A673 (cell line): ENCODE results near the gene RAB3C. TPM values are rescaled to one million over a fixed set of nuclear protein-coding genes. Genes with fewer than 3 reads are reported as not detected.
"Not testable (repeated sequence)": the region's sequence is repeated elsewhere in the genome, so short reads cannot be mapped to it uniquely, and the experiment has no call there.

Source experiments
- BruUV-seq: library from RNA; stranded (reverse); fragments of 400-500 nt; replicated peaks from 2 replicates; lab custom pipeline; 2021; lab: Mats Ljungman, UMichigan
- CTCF ChIA-PET: fragments of 300-600 bp; sonication (Branson Sonifier 250); formaldehyde crosslinking; loops from one replicate; lab custom pipeline; 2022; ENCODE audit warnings: antibody characterized with exemption; lab: Charles Lee
- POLR2A ChIA-PET: fragments of 300-600 bp; sonication (Branson Sonifier 250); formaldehyde crosslinking; loops from one replicate; lab custom pipeline; 2022; ENCODE audit warnings: antibody characterized with exemption; ENCODE audit not compliant: low non-redundant PET; lab: Charles Lee
- DNase-seq: peaks from one replicate; pipeline ENCODE4 v3.0.0-alpha.2; 2015; ENCODE audit warnings: low spot score
- H3K27ac ChIP-seq: fragments of 200-600 bp; sonication (generic); 2 replicates; pipeline ENCODE4 v1.5.1; 2016; ENCODE audit warnings: mixed run types, low read depth, mild to moderate bottlenecking, mixed read lengths, antibody characterized with exemption, low read length; ENCODE audit not compliant: poor library complexity, severe bottlenecking
- H3K27me3 ChIP-seq: fragments of 200-600 bp; sonication (generic); replicated peaks from 2 replicates; pipeline ENCODE4 v1.6.1; 2017; ENCODE audit warnings: mixed run types, low read depth, mild to moderate bottlenecking, mixed read lengths, antibody characterized with exemption, low read length; ENCODE audit not compliant: insufficient read depth, poor library complexity
- H3K36me3 ChIP-seq: fragments of 200-600 bp; sonication (generic); 2 replicates; pipeline ENCODE4 v1.6.1; 2016; ENCODE audit warnings: mixed run types, mild to moderate bottlenecking, mixed read lengths, antibody characterized with exemption, low read length; ENCODE audit not compliant: insufficient read depth, poor library complexity, severe bottlenecking
- H3K4me1 ChIP-seq: fragments of 200-600 bp; sonication (generic); 2 replicates; pipeline ENCODE4 v1.6.1; 2017; ENCODE audit warnings: mixed run types, mild to moderate bottlenecking, mixed read lengths, antibody characterized with exemption, low read length; ENCODE audit not compliant: insufficient read depth, poor library complexity, severe bottlenecking
- H3K4me3 ChIP-seq: fragments of 200-600 bp; sonication (generic); 2 replicates; pipeline ENCODE4 v1.5.1; 2016; ENCODE audit warnings: low read depth, mixed run types, mild to moderate bottlenecking, mixed read lengths, low read length; ENCODE audit not compliant: poor library complexity, severe bottlenecking
- H3K9me3 ChIP-seq: fragments of 200-600 bp; sonication (generic); 2 replicates; pipeline ENCODE4 v1.6.1; 2016; ENCODE audit warnings: mixed run types, low read depth, mild to moderate bottlenecking, mixed read lengths, antibody characterized with exemption, low read length; ENCODE audit not compliant: poor library complexity, severe bottlenecking
- CTCF ChIP-seq: fragments of 300-800, 200-600 bp; sonication (generic); conservative IDR thresholded peaks from 2 replicates; pipeline ENCODE4 v1.5.1; 2017; ENCODE audit warnings: low read depth, mild to moderate bottlenecking, antibody characterized with exemption, low read length, moderate library complexity, mixed read lengths
- EZH2 ChIP-seq: fragments of 200-600 bp; sonication (generic); IDR thresholded peaks from 2 replicates; pipeline ENCODE4 v1.6.1; 2017; ENCODE audit warnings: borderline replicate concordance, low read depth, mild to moderate bottlenecking, mixed read lengths, antibody characterized with exemption, low read length; ENCODE audit not compliant: poor library complexity, severe bottlenecking
- intact Hi-C: fragments of 100-400 bp; cut with micrococcal nuclease; formaldehyde crosslinking; loops from one replicate; pipeline ENCODE4 v1.10.0; 2022; ENCODE audit not compliant: unreplicated experiment
- total RNA-seq: library from RNA; stranded (reverse); gene quantifications from 2 replicates; pipeline ENCODE4 v1.2.3, GENCODE V29; 2021

RAB3C gene
- total RNA-seq, 1 experiment from 2014 or later = 0.64 TPM

- POLR2A ChIA-PET, CTCF ChIA-PET, intact Hi-C loops: not testable (repeated sequence)
These were observed 18.6 kb upstream of the RAB3C start for GRCh38 chr5:58564043-58564832.

GRCh38 chr5:58565033-58565432, 17.8 kb upstream of the RAB3C start:
- no peak for DNase-seq
- Histone ChIP-seq H3K36me3 (no peaks in the 10 kb centered on the region), H3K27me3 (no peaks in the 10 kb centered on the region), H3K4me3 (no peak overlapping the region), H3K4me1 (no peaks in the 10 kb centered on the region), H3K9me3 (no peaks in the 10 kb centered on the region), H3K27ac (no peak overlapping the region)
- POLR2A ChIA-PET = no interaction called here
- CTCF ChIA-PET = no interaction called here
- intact Hi-C loops = no loop called here
- BruUV-seq = no TSS peak
- TF ChIP-seq CTCF = no peak
- TF ChIP-seq EZH2 = no peak

More at GRCh38 chr5:58564043-58564832, 18.6 kb upstream of the RAB3C start:
- BruUV-seq, H3K9me3 ChIP-seq, DNase-seq, H3K36me3 ChIP-seq, H3K4me1 ChIP-seq, H3K27me3 ChIP-seq, H3K4me3 ChIP-seq, H3K27ac ChIP-seq: not testable (repeated sequence)

- CTCF ChIA-PET = no interaction called here
- intact Hi-C loops = no loop called here
These were observed 11.4 kb upstream of the RAB3C start for GRCh38 chr5:58571501-58571900.

GRCh38 chr5:58572973-58573372, 9.9 kb upstream of the RAB3C start:
- POLR2A ChIA-PET, H3K4me1 ChIP-seq, BruUV-seq, H3K36me3 ChIP-seq, H3K4me3 ChIP-seq, H3K9me3 ChIP-seq, CTCF ChIA-PET, DNase-seq, H3K27me3 ChIP-seq, H3K27ac ChIP-seq, intact Hi-C loops: not testable (repeated sequence)

More at GRCh38 chr5:58571501-58571900, 11.4 kb upstream of the RAB3C start:
- POLR2A ChIA-PET = no interaction called here
- DNase-seq = no peak
- Histone ChIP-seq H3K27me3 (no peaks in the 10 kb centered on the region), H3K4me3 (no peak overlapping the region), H3K27ac (no peak overlapping the region), H3K36me3 (no peaks in the 10 kb centered on the region), H3K4me1 (no peaks in the 10 kb centered on the region), H3K9me3 (no peaks in the 10 kb centered on the region)
- no TSS peak for BruUV-seq
- TF ChIP-seq EZH2 (no peak), CTCF (no peak)
